Mesendoderm (in vitro differentiated cells): Measurements from ENCODE around the gene APOBEC2. TPM values are rescaled to one million over a fixed set of nuclear protein-coding genes. Genes with fewer than 3 reads are reported as not detected.
"Not testable (repeated sequence)": the region's sequence is repeated elsewhere in the genome, so short reads cannot be mapped to it uniquely, and the experiment has no call there.

Source experiments
- DNase-seq: peaks from one replicate; pipeline ENCODE4 v3.0.0; 2013
- H2AK5ac ChIP-seq: 2 replicates; pipeline ENCODE4 v1.6.1; 2013; ENCODE audit warnings: low read length, inconsistent platforms
- H2BK120ac ChIP-seq: 2 replicates; pipeline ENCODE4 v1.6.1; 2013; ENCODE audit warnings: low read depth, mild to moderate bottlenecking, low read length, moderate library complexity, mixed read lengths
- H2BK15ac ChIP-seq: replicated peaks from 2 replicates; pipeline ENCODE4 v1.6.1; 2013; ENCODE audit warnings: low read depth, mild to moderate bottlenecking, moderate library complexity
- H2BK5ac ChIP-seq: 2 replicates; pipeline ENCODE4 v1.6.1; 2013; ENCODE audit warnings: low read length, inconsistent platforms
- H3K18ac ChIP-seq: 2 replicates; pipeline ENCODE4 v1.6.1; 2013; ENCODE audit warnings: mild to moderate bottlenecking, low read length, mixed read lengths
- H3K23ac ChIP-seq: one replicate; pipeline ENCODE4 v1.6.1; 2013; ENCODE audit warnings: low read length
- H3K27ac ChIP-seq: 2 replicates; pipeline ENCODE4 v1.5.1; 2013; ENCODE audit warnings: low read depth, mild to moderate bottlenecking, inconsistent platforms, low read length, moderate library complexity
- H3K27me3 ChIP-seq: 2 replicates; pipeline ENCODE4 v1.6.1; 2013; ENCODE audit warnings: low read length, control low read depth, mild to moderate bottlenecking, inconsistent platforms; ENCODE audit not compliant: insufficient read depth, poor library complexity
- H3K36me3 ChIP-seq: 2 replicates; pipeline ENCODE4 v1.6.1; 2013; ENCODE audit warnings: low read length, inconsistent platforms; ENCODE audit not compliant: control insufficient read depth, insufficient read depth
- H3K4ac ChIP-seq: one replicate; pipeline ENCODE4 v1.6.1; 2013; ENCODE audit warnings: low read depth, mild to moderate bottlenecking, low read length, moderate library complexity
- H3K4me1 ChIP-seq: 2 replicates; pipeline ENCODE4 v1.6.1; 2013; ENCODE audit warnings: low read depth, low read length, inconsistent platforms; ENCODE audit not compliant: control insufficient read depth
- H3K4me2 ChIP-seq: 2 replicates; pipeline ENCODE4 v1.6.1; 2013; ENCODE audit warnings: low read length
- H3K4me3 ChIP-seq: 2 replicates; pipeline ENCODE4 v1.5.1; 2013; ENCODE audit warnings: mild to moderate bottlenecking, low read length
- H3K56ac ChIP-seq: one replicate; pipeline ENCODE4 v1.6.1; 2013; ENCODE audit warnings: low read length
- H3K79me1 ChIP-seq: 2 replicates; pipeline ENCODE4 v1.6.1; 2013; ENCODE audit warnings: low read length, inconsistent platforms
- H3K79me2 ChIP-seq: 2 replicates; pipeline ENCODE4 v1.6.1; 2013; ENCODE audit warnings: mild to moderate bottlenecking, low read length; ENCODE audit not compliant: control insufficient read depth, insufficient read depth
- H3K9ac ChIP-seq: 2 replicates; pipeline ENCODE4 v1.6.1; 2013; ENCODE audit warnings: low read length, inconsistent platforms
- H4K5ac ChIP-seq: one replicate; pipeline ENCODE4 v1.6.1; 2013; ENCODE audit warnings: low read length
- H4K8ac ChIP-seq: one replicate; pipeline ENCODE4 v1.6.1; 2013; ENCODE audit warnings: low read depth, mild to moderate bottlenecking, control low read depth, low read length, moderate library complexity
- WGBS: extraction: QIAGEN DNeasy Blood & Tissue Kit; methylation state at CpG from one replicate; pipeline ENCODE4 v1.1.7; 2013; ENCODE audit warnings: low lambda C conversion rate, missing lambda C conversion rate; ENCODE audit not compliant: insufficient coverage; ENCODE audit errors: extremely low coverage; 5-methylcytosine and 5-hydroxymethylcytosine counted together
- polyA plus RNA-seq, 2 experiments: library from polyadenylated mRNA; stranded (reverse); fragments of 200-250 nt; gene quantifications; one replicate each; pipeline ENCODE4 v1.2.3, GENCODE V29; 2013

Gene APOBEC2
- not detected for polyA plus RNA-seq (2013, experiment 1 of 2)
- not detected for polyA plus RNA-seq (2013, experiment 2 of 2)

DNA sequence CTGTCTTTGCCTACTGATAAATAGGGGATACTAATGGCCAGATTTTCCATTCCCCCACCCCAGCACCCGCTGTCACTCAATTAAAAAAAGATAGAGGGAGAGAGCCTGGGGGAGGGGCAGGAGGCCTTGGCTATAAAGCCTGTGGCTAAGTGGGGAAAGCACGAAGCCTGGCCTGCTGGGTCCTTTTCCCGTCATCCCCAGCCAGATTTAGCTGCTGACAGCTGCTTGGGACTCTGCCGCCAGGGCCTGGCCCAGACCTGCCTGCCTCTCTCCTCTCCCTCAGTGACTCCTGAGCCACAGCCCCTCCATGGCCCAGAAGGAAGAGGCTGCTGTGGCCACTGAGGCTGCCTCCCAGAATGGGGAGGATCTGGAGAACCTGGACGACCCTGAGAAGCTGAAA lies at the start of gene APOBEC2:
APOBEC2 (plus strand) TSS at position 162 of the 400 bp plus-strand sequence; CDS start at position 308, 146 bp downstream.
- Histone ChIP-seq H3K4ac (peak within 1 kb of the TSS; percentile 9), H3K4me1 (peaks cover 12% of the 10 kb centered on the region), H3K18ac (no peak within 1 kb of the TSS), H3K36me3 (no peaks in the 10 kb centered on the region), H3K27ac (no peak within 1 kb of the TSS), H3K4me3 (no peak within 1 kb of the TSS), H3K9ac (peak within 1 kb of the TSS; percentile 4), H3K4me2 (no peak within 1 kb of the TSS), H3K27me3 (no peaks in the 10 kb centered on the region), H2BK120ac (no peak within 1 kb of the TSS), H2AK5ac (no peak within 1 kb of the TSS), H4K5ac (no peak within 1 kb of the TSS), H3K79me1 (no peaks in the 10 kb centered on the region), H3K56ac (peak within 1 kb of the TSS; percentile 18), H2BK15ac (no peak within 1 kb of the TSS), H3K23ac (no peak within 1 kb of the TSS), H4K8ac (no peak within 1 kb of the TSS), H3K79me2 (no peaks in the 10 kb centered on the region), H2BK5ac (no peak within 1 kb of the TSS)
- no CpG with 5 or more reads among the region's 5 CpGs for WGBS
- DNase-seq = no peak

DNA sequence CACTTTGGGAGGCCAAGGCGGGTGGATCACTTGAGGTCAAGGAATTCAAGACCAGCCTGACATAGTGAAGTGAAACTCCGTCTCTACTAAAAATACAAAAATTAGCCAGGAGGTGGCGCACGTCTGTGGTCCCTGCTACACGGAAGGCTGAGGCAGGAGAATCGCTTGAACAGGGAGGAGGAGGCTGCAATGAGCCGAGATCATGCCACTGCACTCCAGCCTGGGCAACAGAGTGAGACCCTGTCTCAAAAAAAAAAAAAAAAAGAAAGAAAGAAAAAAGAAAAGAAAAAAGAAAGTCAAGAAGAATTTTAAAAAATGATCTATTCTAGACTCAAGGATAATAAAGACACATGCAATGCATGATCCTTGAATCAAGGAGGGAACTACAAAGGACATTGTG lies 46.8 kb upstream of the APOBEC2 start:
- not testable (repeated sequence) for H3K27ac ChIP-seq, H3K9ac ChIP-seq, H3K56ac ChIP-seq, H3K27me3 ChIP-seq, H3K18ac ChIP-seq, H3K36me3 ChIP-seq, H3K79me2 ChIP-seq, H2BK15ac ChIP-seq, H3K4me3 ChIP-seq, H2AK5ac ChIP-seq, H2BK120ac ChIP-seq, H3K4me2 ChIP-seq, H3K4me1 ChIP-seq, H2BK5ac ChIP-seq, H4K8ac ChIP-seq, H3K79me1 ChIP-seq, H3K23ac ChIP-seq, H3K4ac ChIP-seq, H4K5ac ChIP-seq
- peak; percentile 90 for DNase-seq
- WGBS = no CpG with 5 or more reads among the region's 7 CpGs

DNA sequence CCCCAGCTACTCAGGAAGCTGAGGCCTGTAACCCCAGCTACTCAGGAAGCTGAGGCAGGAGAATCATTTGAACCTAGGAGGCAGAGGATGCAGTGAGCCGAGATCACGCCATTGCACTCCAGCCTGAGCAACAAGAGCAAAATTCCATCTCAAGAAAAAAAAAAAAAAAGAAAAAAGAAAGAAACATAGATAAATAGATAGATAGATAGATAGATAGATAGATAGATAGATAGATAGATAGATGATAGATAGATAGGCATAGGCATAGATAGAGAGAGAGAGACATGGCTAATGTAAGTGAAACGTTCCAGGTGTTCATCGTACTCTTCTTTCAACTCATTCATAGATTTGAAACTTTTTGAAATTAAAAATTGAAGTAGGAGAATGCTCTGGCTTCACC lies 46.0 kb upstream of the APOBEC2 start:
- not testable (repeated sequence) for H2BK15ac ChIP-seq, H3K4me2 ChIP-seq, H3K27me3 ChIP-seq, H2AK5ac ChIP-seq, H3K27ac ChIP-seq, H4K8ac ChIP-seq, H2BK120ac ChIP-seq, H3K79me1 ChIP-seq, H3K4me3 ChIP-seq, H3K4me1 ChIP-seq, H3K4ac ChIP-seq, H3K18ac ChIP-seq, DNase-seq, H4K5ac ChIP-seq, H3K36me3 ChIP-seq, H3K9ac ChIP-seq, H3K56ac ChIP-seq, H3K79me2 ChIP-seq, H2BK5ac ChIP-seq, H3K23ac ChIP-seq
- WGBS = no CpG with 5 or more reads among the region's 4 CpGs

DNA sequence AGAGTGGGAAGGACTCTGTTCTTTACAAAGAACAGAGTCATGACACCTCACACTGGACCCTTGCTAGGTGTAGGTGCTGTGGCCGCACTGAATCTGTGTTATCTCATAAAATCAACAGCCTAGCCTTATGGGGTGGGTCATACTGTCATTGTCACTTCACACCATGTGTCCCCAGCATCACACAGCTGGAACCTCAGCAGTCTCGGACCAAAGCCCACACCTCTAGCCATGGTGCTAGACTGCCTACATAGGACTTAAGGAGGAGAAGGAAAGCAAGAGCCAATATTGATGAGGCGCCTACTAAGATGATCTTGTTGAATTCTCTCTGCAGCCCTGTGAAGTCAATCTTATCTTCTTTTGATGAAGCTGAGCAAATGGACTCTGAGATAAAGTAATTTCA lies 45.0 kb upstream of the APOBEC2 start:
- no peaks in the 10 kb centered on the region for H3K27me3 ChIP-seq
- no peak overlapping the region for H4K8ac ChIP-seq
- no peaks in the 10 kb centered on the region for H3K4me1 ChIP-seq
- DNase-seq = peak; percentile 81
- H2BK120ac ChIP-seq = no peak overlapping the region
- H3K79me1 ChIP-seq = no peaks in the 10 kb centered on the region
- H3K27ac ChIP-seq = no peak overlapping the region
- no peak overlapping the region for H2BK15ac ChIP-seq
- no CpG with 5 or more reads among the region's 3 CpGs for WGBS
- H4K5ac ChIP-seq = no peak overlapping the region
- H3K36me3 ChIP-seq = no peaks in the 10 kb centered on the region
- H3K79me2 ChIP-seq = no peaks in the 10 kb centered on the region
- no peak overlapping the region for H3K23ac ChIP-seq
- H3K4me3 ChIP-seq = no peak overlapping the region
- H2BK5ac ChIP-seq = no peak overlapping the region
- no peak overlapping the region for H3K4me2 ChIP-seq
- H3K18ac ChIP-seq = no peak overlapping the region
- H2AK5ac ChIP-seq = no peak overlapping the region
- H3K4ac ChIP-seq = no peak overlapping the region
- no peak overlapping the region for H3K9ac ChIP-seq
- no peak overlapping the region for H3K56ac ChIP-seq

DNA sequence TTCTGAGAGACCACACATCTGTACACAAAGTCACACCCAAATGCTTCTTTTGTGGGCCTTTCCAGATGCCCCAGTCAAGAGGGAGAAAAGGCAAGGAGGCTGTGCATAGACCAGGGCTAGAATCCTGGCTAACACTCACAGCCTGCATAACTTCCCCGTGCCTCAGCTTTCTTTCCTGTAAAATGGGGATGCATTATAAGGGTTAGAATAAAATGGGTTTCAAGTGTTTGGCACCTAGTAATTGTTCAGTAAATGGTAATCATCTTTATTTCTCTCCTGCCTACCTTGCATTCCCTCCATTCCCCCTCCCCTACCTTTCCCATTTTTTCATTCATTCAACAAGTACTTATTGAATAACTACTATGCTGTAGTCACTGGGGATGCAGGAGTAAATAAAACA lies 43.3 kb upstream of the APOBEC2 start:
- Histone ChIP-seq H3K36me3 (no peaks in the 10 kb centered on the region), H2BK120ac (no peak overlapping the region), H3K4me2 (no peak overlapping the region), H3K27ac (no peak overlapping the region), H4K5ac (no peak overlapping the region), H3K56ac (no peak overlapping the region), H3K79me2 (no peaks in the 10 kb centered on the region), H3K9ac (no peak overlapping the region), H3K4me3 (no peak overlapping the region), H4K8ac (no peak overlapping the region), H2BK15ac (no peak overlapping the region), H3K27me3 (no peaks in the 10 kb centered on the region), H2AK5ac (no peak overlapping the region), H3K18ac (peak overlapping the region; percentile 41), H3K4me1 (no peaks in the 10 kb centered on the region), H3K79me1 (no peaks in the 10 kb centered on the region), H3K4ac (no peak overlapping the region), H2BK5ac (no peak overlapping the region), H3K23ac (no peak overlapping the region)
- no peak for DNase-seq
- WGBS = no CpG with 5 or more reads among the region's 1 CpG

DNA sequence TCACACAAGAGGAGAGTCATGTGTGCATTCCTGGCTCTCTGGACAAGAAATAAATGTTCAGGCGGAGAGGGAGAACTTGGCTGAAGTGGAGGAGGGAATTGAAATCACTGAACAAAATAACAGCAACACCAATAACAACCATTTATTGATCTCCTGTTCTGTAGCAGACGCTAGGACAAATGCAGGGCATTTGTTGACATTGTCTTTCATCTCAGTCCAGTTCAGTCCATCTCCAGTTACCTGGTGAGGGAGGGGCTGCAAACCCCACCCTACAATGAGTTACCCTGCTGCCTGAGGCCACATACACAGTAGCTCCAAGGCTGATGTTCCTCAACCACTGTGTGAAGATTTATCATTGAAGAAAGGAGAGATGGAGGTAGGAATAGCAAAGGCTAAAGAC lies 41.3 kb upstream of the APOBEC2 start:
- no CpG with 5 or more reads among the region's 2 CpGs for WGBS
- H2AK5ac ChIP-seq = no peak overlapping the region
- H4K8ac ChIP-seq = no peak overlapping the region
- no peak overlapping the region for H2BK120ac ChIP-seq
- no peak overlapping the region for H4K5ac ChIP-seq
- H2BK5ac ChIP-seq = no peak overlapping the region
- no peak overlapping the region for H3K18ac ChIP-seq
- no peak overlapping the region for H3K23ac ChIP-seq
- no peak overlapping the region for H3K4me2 ChIP-seq
- H3K56ac ChIP-seq = no peak overlapping the region
- H3K79me2 ChIP-seq = no peaks in the 10 kb centered on the region
- H3K27ac ChIP-seq = no peak overlapping the region
- H3K9ac ChIP-seq = no peak overlapping the region
- no peaks in the 10 kb centered on the region for H3K36me3 ChIP-seq
- no peak overlapping the region for H3K4ac ChIP-seq
- no peak overlapping the region for H2BK15ac ChIP-seq
- DNase-seq = no peak
- no peak overlapping the region for H3K4me3 ChIP-seq
- H3K4me1 ChIP-seq = no peaks in the 10 kb centered on the region
- H3K79me1 ChIP-seq = no peaks in the 10 kb centered on the region
- H3K27me3 ChIP-seq = no peaks in the 10 kb centered on the region
